SU-DHL-6 (cell line): Measurements from ENCODE around the gene CPED1.
A peak's percentile ranks its signal among the peaks of the same experiment; 100 is the strongest.

ENCODE experiments used
- H2AFZ ChIP-seq: fragments of 200-600 bp; sonication (generic); 2 replicates; pipeline ENCODE4 v1.6.1; 2014; ENCODE audit warnings: low read depth, mild to moderate bottlenecking, moderate library complexity, mixed read lengths, antibody characterized with exemption, low read length; ENCODE audit not compliant: severe bottlenecking
- H3F3A ChIP-seq: fragments of 200-600 bp; shearing (Covaris generic); 2 replicates; pipeline ENCODE4 v1.6.0; 2016; ENCODE audit warnings: antibody characterized with exemption, mild to moderate bottlenecking; ENCODE audit not compliant: insufficient read depth
- H3K27ac ChIP-seq: fragments of 200-600 bp; sonication (generic); 2 replicates; pipeline ENCODE4 v1.5.1; 2016; ENCODE audit warnings: low read depth, mild to moderate bottlenecking, low read length, moderate library complexity, mixed read lengths
- H3K27me3 ChIP-seq: fragments of 200-600 bp; sonication (generic), shearing (Covaris generic); 2 replicates; pipeline ENCODE4 v1.6.0; 2014; ENCODE audit warnings: mild to moderate bottlenecking, low read length
- H3K36me3 ChIP-seq: fragments of 200-600 bp; sonication (generic); 2 replicates; pipeline ENCODE4 v1.6.1; 2014; ENCODE audit warnings: mild to moderate bottlenecking, low read length, mixed read lengths
- H3K4me2 ChIP-seq: fragments of 300-600, 200-600 bp; shearing (Covaris generic), sonication (generic); 2 replicates; pipeline ENCODE4 v1.6.0; 2014; ENCODE audit warnings: low read length, low read depth, mild to moderate bottlenecking; ENCODE audit not compliant: poor library complexity, severe bottlenecking
- H3K4me3 ChIP-seq: fragments of 200-600 bp; sonication (generic); 2 replicates; pipeline ENCODE4 v1.5.1; 2014; ENCODE audit warnings: antibody characterized with exemption, low read length, mild to moderate bottlenecking, mixed read lengths; ENCODE audit not compliant: insufficient read depth, poor library complexity, severe bottlenecking
- H3K79me2 ChIP-seq: fragments of 200-600 bp; sonication (generic); 2 replicates; pipeline ENCODE4 v1.6.1; 2014; ENCODE audit warnings: mild to moderate bottlenecking, low read length, moderate library complexity; ENCODE audit not compliant: insufficient read depth
- H3K9ac ChIP-seq: fragments of 200-600 bp; sonication (generic); 2 replicates; pipeline ENCODE4 v1.7.0; 2014; ENCODE audit warnings: mild to moderate bottlenecking, low read length
- H3K9me2 ChIP-seq: fragments of 200-600 bp; sonication (generic); replicated peaks from 2 replicates; pipeline ENCODE4 v1.6.1; 2014; ENCODE audit warnings: low read length; ENCODE audit not compliant: insufficient read depth
- H3K9me3 ChIP-seq: fragments of 200-600 bp; sonication (generic); 2 replicates; pipeline ENCODE4 v1.6.1; 2014; ENCODE audit warnings: low read length, mixed read lengths; ENCODE audit not compliant: insufficient read depth
- H4K20me1 ChIP-seq: fragments of 200-600 bp; sonication (generic); 2 replicates; pipeline ENCODE4 v1.6.1; 2014; ENCODE audit warnings: low read depth, mild to moderate bottlenecking, antibody characterized with exemption, low read length, moderate library complexity, mixed read lengths
- CTCF ChIP-seq: fragments of 200-600 bp; sonication (generic); IDR thresholded peaks from one replicate; pipeline ENCODE4 v1.5.1; 2017; ENCODE audit warnings: antibody characterized with exemption, mild to moderate bottlenecking, low read length, moderate library complexity; ENCODE audit not compliant: insufficient read depth, poor library complexity, severe bottlenecking
- EZH2phosphoT487 ChIP-seq: fragments of 200-600 bp; sonication (generic), shearing (Covaris generic); conservative IDR thresholded peaks from 2 replicates; pipeline ENCODE4 v1.6.1; 2018; ENCODE audit warnings: mild to moderate bottlenecking, antibody characterized with exemption, low read length, moderate library complexity, mixed read lengths

CPED1 gene

GRCh38 chr7:121080913-121081326, 92.4 kb downstream of the CPED1 start:
- no peak overlapping the region for H2AFZ ChIP-seq
- no peaks in the 10 kb centered on the region for H3K36me3 ChIP-seq
- no peaks in the 10 kb centered on the region for H3F3A ChIP-seq
- H4K20me1 ChIP-seq = no peaks in the 10 kb centered on the region
- H3K9ac ChIP-seq = no peak overlapping the region
- no peak overlapping the region for H3K4me2 ChIP-seq
- no peak overlapping the region for H3K4me3 ChIP-seq
- H3K79me2 ChIP-seq = no peaks in the 10 kb centered on the region
- H3K27me3 ChIP-seq = no peaks in the 10 kb centered on the region
- no peak overlapping the region for H3K27ac ChIP-seq
- TF ChIP-seq EZH2phosphoT487 = no peak
- TF ChIP-seq CTCF = no peak
- H3K9me2 ChIP-seq = no peaks in the 10 kb centered on the region
- no peaks in the 10 kb centered on the region for H3K9me3 ChIP-seq

GRCh38 chr7:121081327-121081936, 92.9 kb downstream of the CPED1 start:
- H3K9me3 ChIP-seq = no peaks in the 10 kb centered on the region

GRCh38 chr7:121082400-121083101, 94.0 kb downstream of the CPED1 start:
- no peaks in the 10 kb centered on the region for H3K27me3 ChIP-seq
- no peak overlapping the region for H3K4me2 ChIP-seq
- H3K79me2 ChIP-seq = no peaks in the 10 kb centered on the region
- H3K9me2 ChIP-seq = no peaks in the 10 kb centered on the region
- H4K20me1 ChIP-seq = no peaks in the 10 kb centered on the region
- no peak overlapping the region for H3K9ac ChIP-seq
- H2AFZ ChIP-seq = no peak overlapping the region
- H3K4me3 ChIP-seq = no peak overlapping the region
- H3F3A ChIP-seq = no peaks in the 10 kb centered on the region
- TF ChIP-seq CTCF (no peak), EZH2phosphoT487 (no peak)
- no peak overlapping the region for H3K27ac ChIP-seq
- H3K9me3 ChIP-seq = no peaks in the 10 kb centered on the region
- H3K36me3 ChIP-seq = no peaks in the 10 kb centered on the region

More at GRCh38 chr7:121081327-121081936, 92.9 kb downstream of the CPED1 start:
- Histone ChIP-seq H4K20me1 (no peaks in the 10 kb centered on the region), H3K4me2 (no peak overlapping the region), H3K9me2 (no peaks in the 10 kb centered on the region), H3K79me2 (no peaks in the 10 kb centered on the region), H3K27me3 (no peaks in the 10 kb centered on the region), H3F3A (no peaks in the 10 kb centered on the region), H3K36me3 (no peaks in the 10 kb centered on the region), H3K27ac (no peak overlapping the region), H3K9ac (no peak overlapping the region), H2AFZ (no peak overlapping the region), H3K4me3 (no peak overlapping the region)
- TF ChIP-seq CTCF = peak; percentile 33
- no peak for TF ChIP-seq EZH2phosphoT487
